OCI-LY7 (cell line): ENCODE results near the gene CPEB1. TPM values are rescaled to one million over a fixed set of nuclear protein-coding genes. Genes with fewer than 3 reads are reported as not detected.

Experiments used
- BruUV-seq: library from RNA; stranded (reverse); fragments of 400-500 nt; replicated peaks from 2 replicates; lab custom pipeline; 2021; lab: Mats Ljungman, UMichigan
- CTCF ChIA-PET: fragments of 300-600 bp; sonication (Branson Sonifier 250); formaldehyde crosslinking; loops from one replicate; lab custom pipeline; 2022; ENCODE audit warnings: antibody characterized with exemption; ENCODE audit not compliant: unreplicated experiment; lab: Charles Lee
- POLR2A ChIA-PET: fragments of 300-600 bp; sonication (Branson Sonifier 250); formaldehyde crosslinking; loops from one replicate; lab custom pipeline; 2022; ENCODE audit warnings: antibody characterized with exemption; lab: Charles Lee
- DNase-seq: peaks from one replicate; pipeline ENCODE4 v3.0.0-alpha.2; 2015; ENCODE audit warnings: low spot score
- H2AFZ ChIP-seq: fragments of 200-600 bp; sonication (generic), shearing (Covaris generic); 2 replicates; pipeline ENCODE4 v1.6.1; 2014; ENCODE audit warnings: mild to moderate bottlenecking, antibody characterized with exemption, low read length, moderate library complexity
- H3K27ac ChIP-seq: fragments of 200-600 bp; sonication (generic); 2 replicates; pipeline ENCODE4 v1.5.1; 2014; ENCODE audit warnings: mixed run types, low read depth, mild to moderate bottlenecking, moderate library complexity, low read length, inconsistent platforms; ENCODE audit not compliant: poor library complexity, severe bottlenecking
- H3K36me3 ChIP-seq: fragments of 200-600 bp; sonication (generic); 2 replicates; pipeline ENCODE4 v1.6.1; 2014; ENCODE audit warnings: mild to moderate bottlenecking, antibody characterized with exemption, low read length, moderate library complexity, mixed read lengths; ENCODE audit not compliant: insufficient read depth
- H3K4me1 ChIP-seq: fragments of 200-600 bp; sonication (generic); 2 replicates; pipeline ENCODE4 v1.5.1; 2014; ENCODE audit warnings: mild to moderate bottlenecking, low read length; ENCODE audit not compliant: insufficient read depth, poor library complexity, severe bottlenecking
- H3K4me2 ChIP-seq: fragments of 200-600 bp; sonication (generic); 2 replicates; pipeline ENCODE4 v1.6.1; 2014; ENCODE audit warnings: mild to moderate bottlenecking, low read length
- H3K4me3 ChIP-seq: fragments of 200-600 bp; sonication (generic); 2 replicates; pipeline ENCODE4 v1.5.1; 2014; ENCODE audit warnings: mild to moderate bottlenecking, low read depth, low read length; ENCODE audit not compliant: poor library complexity, severe bottlenecking
- H3K79me2 ChIP-seq: fragments of 200-600 bp; sonication (generic); 2 replicates; pipeline ENCODE4 v1.6.1; 2016; ENCODE audit warnings: low read depth, mild to moderate bottlenecking, low read length, moderate library complexity, mixed read lengths; ENCODE audit not compliant: insufficient read depth
- H3K9me2 ChIP-seq: fragments of 200-600 bp; sonication (generic); 2 replicates; pipeline ENCODE4 v1.6.1; 2016; ENCODE audit warnings: mild to moderate bottlenecking, low read length, mixed read lengths; ENCODE audit not compliant: insufficient read depth
- H3K9me3 ChIP-seq: fragments of 200-600 bp; sonication (generic); 2 replicates; pipeline ENCODE4 v1.6.1; 2014; ENCODE audit warnings: mild to moderate bottlenecking, mixed run types, low read length, mixed read lengths
- H4K20me1 ChIP-seq: fragments of 200-600 bp; sonication (generic); 2 replicates; pipeline ENCODE4 v1.6.1; 2014; ENCODE audit warnings: mild to moderate bottlenecking, antibody characterized with exemption, low read length, moderate library complexity, mixed read lengths; ENCODE audit not compliant: insufficient read depth
- CTCF ChIP-seq: fragments of 200-600 bp; sonication (generic); conservative IDR thresholded peaks from 2 replicates; pipeline ENCODE4 v1.5.1; 2014; ENCODE audit warnings: mild to moderate bottlenecking, antibody characterized with exemption, low read length, moderate library complexity, mixed read lengths
- EZH2phosphoT487 ChIP-seq: fragments of 200-600 bp; sonication (generic); IDR thresholded peaks from 2 replicates; pipeline ENCODE4 v1.6.1; 2018; ENCODE audit warnings: low read depth, borderline replicate concordance, mild to moderate bottlenecking, mixed run types, antibody characterized with exemption, low read length, moderate library complexity, mixed read lengths
- intact Hi-C: fragments of 100-400 bp; cut with micrococcal nuclease; formaldehyde crosslinking; loops from one replicate; pipeline ENCODE4 v1.10.0; 2022; ENCODE audit not compliant: unreplicated experiment
- total RNA-seq, 2 experiments: library from RNA; depleted of rRNA in 1 of 2; stranded (reverse); fragments of >200 nt in 1 of 2; shearing (Covaris generic) in 1 of 2; gene quantifications; 2 replicates each; pipeline ENCODE4 v1.2.3, GENCODE V29; 2014 to 2022

The CPEB1 gene
- total RNA-seq, 2 experiments from 2014 or later: not detected

- CTCF ChIA-PET: no interaction called here
- no peak for DNase-seq
- peaks cover 10% of the 10 kb centered on the region for H3K79me2 ChIP-seq
- TF ChIP-seq CTCF: no peak
- TF ChIP-seq EZH2phosphoT487: no peak
- peaks cover 3% of the 10 kb centered on the region for H3K4me1 ChIP-seq
- H3K9me3 ChIP-seq: no peaks in the 10 kb centered on the region
- H4K20me1 ChIP-seq: no peaks in the 10 kb centered on the region
- POLR2A ChIA-PET: no interaction called here
- no peaks in the 10 kb centered on the region for H3K9me2 ChIP-seq
- intact Hi-C loops: loop anchor here (10.0 kb wide), 1 partner anchor 300 kb away; no protein-coding TSS in a partner anchor
- no peak overlapping the region for H3K4me2 ChIP-seq
- H2AFZ ChIP-seq: no peak overlapping the region
- no peak overlapping the region for H3K27ac ChIP-seq
- peaks cover 1% of the 10 kb centered on the region for H3K36me3 ChIP-seq
- no peak overlapping the region for H3K4me3 ChIP-seq
- BruUV-seq: no TSS peak
These were observed 102.2 kb downstream of the CPEB1 start for GRCh38 chr15:82545002-82545401.

DNA sequence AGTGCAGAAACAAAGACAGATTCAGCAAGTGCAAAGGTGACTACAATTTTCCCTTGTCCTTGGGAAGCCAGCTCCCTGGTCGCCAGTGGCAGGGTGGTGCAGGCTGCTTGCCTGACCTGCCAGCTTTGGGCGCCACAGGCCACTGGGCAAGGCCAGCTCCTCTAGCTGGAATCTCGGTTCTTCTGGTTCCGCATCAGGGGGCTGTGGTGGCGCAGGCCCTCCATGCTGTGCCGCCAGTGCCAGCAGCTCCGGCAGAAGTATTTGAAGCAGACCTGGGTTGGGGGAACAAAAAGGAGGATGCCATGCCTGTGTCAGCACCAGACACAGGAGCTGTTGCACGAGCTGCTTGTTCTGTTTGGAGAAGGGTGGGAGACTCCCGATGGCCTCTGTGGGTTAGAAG is 102.7 kb downstream of the CPEB1 start:
- H3K4me1 ChIP-seq: peaks cover 3% of the 10 kb centered on the region
- POLR2A ChIA-PET: interaction anchor here (0.7 kb wide), 1 partner anchor 9 kb away, joined by 3 read pairs; no protein-coding TSS in a partner anchor
- H2AFZ ChIP-seq: no peak overlapping the region
- no peaks in the 10 kb centered on the region for H3K9me2 ChIP-seq
- intact Hi-C loops: loop anchor here (5.0 to 10.0 kb wide), 2 partner anchors 208 to 300 kb away; no protein-coding TSS in a partner anchor
- H3K36me3 ChIP-seq: peaks cover 7% of the 10 kb centered on the region
- TF ChIP-seq EZH2phosphoT487 (no peak), CTCF (no peak)
- DNase-seq: no peak
- H3K9me3 ChIP-seq: no peaks in the 10 kb centered on the region
- no peak overlapping the region for H3K4me2 ChIP-seq
- no peak overlapping the region for H3K27ac ChIP-seq
- CTCF ChIA-PET: no interaction called here
- no TSS peak for BruUV-seq
- no peak overlapping the region for H3K4me3 ChIP-seq
- no peaks in the 10 kb centered on the region for H4K20me1 ChIP-seq
- H3K79me2 ChIP-seq: peaks cover 16% of the 10 kb centered on the region

DNA sequence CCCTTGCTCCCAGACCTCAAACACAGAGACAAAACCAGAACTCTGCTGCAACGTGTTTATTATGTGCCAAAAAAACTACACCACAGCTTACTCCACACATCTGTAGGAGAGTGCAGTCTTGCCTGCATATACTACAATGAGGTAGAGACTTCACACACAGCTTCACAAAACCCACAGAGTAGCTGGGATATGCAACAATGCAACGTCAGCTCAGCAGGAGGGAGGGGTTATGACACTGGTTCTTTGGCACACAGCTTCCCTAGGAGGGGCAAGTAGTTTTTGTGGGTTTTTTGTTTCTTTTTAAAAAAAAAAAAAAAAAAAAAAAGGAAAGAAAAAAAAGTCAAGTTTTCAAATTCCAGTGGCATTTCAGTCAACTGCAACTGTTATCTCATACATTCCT is 104.0 kb downstream of the CPEB1 start:
- Histone ChIP-seq H3K9me3 (no peaks in the 10 kb centered on the region), H3K79me2 (peaks cover 28% of the 10 kb centered on the region), H3K4me3 (no peak overlapping the region), H3K9me2 (no peaks in the 10 kb centered on the region), H3K27ac (no peak overlapping the region), H3K36me3 (peaks cover 20% of the 10 kb centered on the region), H3K4me1 (peaks cover 8% of the 10 kb centered on the region), H2AFZ (no peak overlapping the region), H4K20me1 (peaks cover 12% of the 10 kb centered on the region), H3K4me2 (no peak overlapping the region)
- ChIA-PET POLR2A (interaction anchor here (0.6 to 0.8 kb wide), 3 partner anchors 195 to 236 kb away, joined by 3 to 5 read pairs (median 4); no protein-coding TSS in a partner anchor), CTCF (interaction anchor here (0.6 to 0.8 kb wide), 2 partner anchors 207 to 460 kb away, joined by 3 read pairs; no protein-coding TSS in a partner anchor)
- intact Hi-C loops: loop anchor here (5.0 to 10.0 kb wide), 2 partner anchors 209 to 302 kb away; no protein-coding TSS in a partner anchor
- no TSS peak for BruUV-seq
- no peak for DNase-seq
- TF ChIP-seq EZH2phosphoT487 (no peak), CTCF (no peak)
